Naive thymus-derived CD4-positive, alpha-beta T cell (primary cell): ENCODE data around the gene MYO6. TPM values are rescaled to one million over a fixed set of nuclear protein-coding genes. Genes with fewer than 3 reads are reported as not detected.

ENCODE experiments used
- ATAC-seq: fragments of 150-1000 bp; cut with Tn5 transposase; 2 replicates; pipeline ENCODE4 v1.10.0; 2021; ENCODE audit warnings: mild to moderate bottlenecking, moderate library complexity
- CTCF ChIA-PET: fragments of 350-600 bp; sonication (Branson Sonifier 250); formaldehyde crosslinking; loops from one replicate; lab custom pipeline; 2021; ENCODE audit warnings: antibody characterized with exemption; lab: Charles Lee
- POLR2A ChIA-PET: fragments of 350-600 bp; sonication (Branson Sonifier 250); formaldehyde crosslinking; loops from one replicate; lab custom pipeline; 2021; ENCODE audit warnings: antibody characterized with exemption, inconsistent platforms; lab: Charles Lee
- DNase-seq, 9 donors: peaks; one replicate each; pipeline versions ENCODE4 v3.0.0 to v3.0.0-alpha.2; 2020 to 2022; ENCODE audit warnings: mixed read lengths in 1 of 9
- H3K27ac ChIP-seq: one replicate; pipeline ENCODE4 v1.7.0; 2013; ENCODE audit warnings: mild to moderate bottlenecking, low read depth, low read length, moderate library complexity
- H3K27me3 ChIP-seq, 2 donors: one replicate each; pipeline ENCODE4 v1.7.0; 2013; ENCODE audit warnings: low read length in 2 of 2, mild to moderate bottlenecking in 2 of 2, moderate library complexity in 2 of 2; ENCODE audit not compliant: control insufficient read depth in 2 of 2, insufficient read depth in 2 of 2
- H3K36me3 ChIP-seq, 3 experiments: 1 replicate in 2 of 3; 2 replicates in 1 of 3; pipeline ENCODE4 v1.7.0; 2013; ENCODE audit warnings: low read length in 3 of 3, mild to moderate bottlenecking in 3 of 3, moderate library complexity in 1 of 3; ENCODE audit not compliant: insufficient read depth in 3 of 3, control insufficient read depth in 2 of 3
- H3K4me1 ChIP-seq, 2 donors: one replicate each; pipeline ENCODE4 v1.7.0; 2013; ENCODE audit warnings: low read length in 2 of 2, mild to moderate bottlenecking in 2 of 2, moderate library complexity in 1 of 2; ENCODE audit not compliant: control insufficient read depth in 2 of 2, insufficient read depth in 2 of 2
- H3K4me3 ChIP-seq: 2 replicates; pipeline ENCODE4 v1.7.0; 2013; ENCODE audit warnings: mild to moderate bottlenecking, low read length
- H3K9me3 ChIP-seq, 3 experiments: 1 replicate in 2 of 3; 2 replicates in 1 of 3; pipeline ENCODE4 v1.7.0; 2013; ENCODE audit warnings: low read length in 3 of 3; ENCODE audit not compliant: control insufficient read depth in 2 of 3
- H3K27ac Mint-ChIP-seq, 9 donors: one replicate each; pipeline ENCODE4 v1.8.0; 2020 to 2022; ENCODE audit warnings: mixed read lengths in 9 of 9, mild to moderate bottlenecking in 8 of 9, moderate library complexity in 5 of 9, inconsistent platforms in 2 of 9
- H3K27me3 Mint-ChIP-seq, 5 donors: one replicate each; pipeline ENCODE4 v1.8.0; 2021 to 2022; ENCODE audit warnings: mixed read lengths in 5 of 5, mild to moderate bottlenecking in 1 of 5
- H3K36me3 Mint-ChIP-seq, 5 donors: one replicate each; pipeline ENCODE4 v1.8.0; 2020 to 2022; ENCODE audit warnings: mixed read lengths in 5 of 5, mild to moderate bottlenecking in 3 of 5, inconsistent platforms in 1 of 5
- H3K4me1 Mint-ChIP-seq, 7 donors: one replicate each; pipeline ENCODE4 v1.8.0; 2020 to 2022; ENCODE audit warnings: mixed read lengths in 7 of 7, mild to moderate bottlenecking in 3 of 7, inconsistent platforms in 1 of 7
- H3K4me3 Mint-ChIP-seq, 10 donors: one replicate each; pipeline ENCODE4 v1.8.0; 2020 to 2022; ENCODE audit warnings: mild to moderate bottlenecking in 10 of 10, mixed read lengths in 10 of 10, moderate library complexity in 6 of 10, inconsistent platforms in 2 of 10
- H3K9me3 Mint-ChIP-seq, 11 donors: one replicate each; pipeline ENCODE4 v1.8.0; 2020 to 2022; ENCODE audit warnings: mixed read lengths in 11 of 11, mild to moderate bottlenecking in 4 of 11, inconsistent platforms in 1 of 11, moderate library complexity in 1 of 11
- intact Hi-C, 2 donors: fragments of 100-400 bp; cut with micrococcal nuclease; formaldehyde crosslinking; loops; one replicate each; pipeline ENCODE4 v1.15.1; 2023
- polyA plus RNA-seq, 2 donors: library from polyadenylated mRNA; unstranded; fragments of 300-500 nt; fragmentation: Illumina TruSeq; gene quantifications; one replicate each; pipeline ENCODE4 v1.2.3, GENCODE V29; 2021
- total RNA-seq, 6 experiments: library from RNA in 5 of 6; stranded (reverse) in 5 of 6; gene quantifications; 1 replicate in 5 of 6; 2 replicates in 1 of 6; pipeline ENCODE4 v1.2.3 and lab custom pipeline; 2021 to 2026

MYO6 gene
- total and polyA plus RNA-seq, 7 experiments from 2014 or later: 0.27 to 3.1 (median 0.94) TPM

GRCh38 chr6:75760320-75760719, 11.3 kb downstream of the MYO6 start:
- Mint-ChIP-seq H3K4me3 (no peak overlapping the region), H3K4me1 (no peaks in the 10 kb centered on the region), H3K27ac (no peak overlapping the region), H3K27me3 (peaks cover 30 to 58% (median 36%) of the 10 kb centered on the region in 5 donors), H3K9me3 (peaks cover 0 to 1% (median 0%) of the 10 kb centered on the region in 11 donors), H3K36me3 (no peaks in the 10 kb centered on the region)
- Histone ChIP-seq H3K27me3 (no peaks in the 10 kb centered on the region), H3K4me3 (no peak overlapping the region), H3K36me3 (no peaks in the 10 kb centered on the region), H3K9me3 (no peaks in the 10 kb centered on the region), H3K27ac (no peak overlapping the region), H3K4me1 (no peaks in the 10 kb centered on the region)
- ATAC-seq: no peak
- ChIA-PET CTCF (no interaction called here), POLR2A (no interaction called here)
- intact Hi-C loops: no loop called here
- DNase-seq: no peak

GRCh38 chr6:75761489-75761888, 12.4 kb downstream of the MYO6 start:
- H3K36me3 Mint-ChIP-seq: no peaks in the 10 kb centered on the region
- H3K4me1 Mint-ChIP-seq: no peaks in the 10 kb centered on the region
- no peak overlapping the region for H3K27ac Mint-ChIP-seq
- H3K4me3 ChIP-seq: no peak overlapping the region
- H3K4me3 Mint-ChIP-seq: no peak overlapping the region
- intact Hi-C loops: no loop called here
- H3K36me3 ChIP-seq: no peaks in the 10 kb centered on the region
- H3K27me3 Mint-ChIP-seq: peaks cover 27 to 48% (median 32%) of the 10 kb centered on the region in 5 donors
- H3K27ac ChIP-seq: no peak overlapping the region
- ATAC-seq (no peak), DNase-seq (no peak)
- POLR2A ChIA-PET: no interaction called here
- H3K9me3 ChIP-seq: no peaks in the 10 kb centered on the region
- H3K27me3 ChIP-seq: no peaks in the 10 kb centered on the region
- CTCF ChIA-PET: no interaction called here
- peaks cover 0 to 1% (median 0%) of the 10 kb centered on the region in 11 donors for H3K9me3 Mint-ChIP-seq
- no peaks in the 10 kb centered on the region for H3K4me1 ChIP-seq

GRCh38 chr6:75762063-75762462, 13.0 kb downstream of the MYO6 start:
- POLR2A ChIA-PET: no interaction called here
- DNase-seq: no peak
- no peak overlapping the region for H3K27ac Mint-ChIP-seq
- no peak for ATAC-seq
- peaks cover 0 to 1% (median 0%) of the 10 kb centered on the region in 7 donors for H3K4me1 Mint-ChIP-seq
- CTCF ChIA-PET: no interaction called here
- no peaks in the 10 kb centered on the region for H3K36me3 Mint-ChIP-seq
- H3K9me3 ChIP-seq: no peaks in the 10 kb centered on the region
- no peaks in the 10 kb centered on the region for H3K4me1 ChIP-seq
- no peaks in the 10 kb centered on the region for H3K36me3 ChIP-seq
- H3K9me3 Mint-ChIP-seq: peaks cover 0 to 1% (median 0%) of the 10 kb centered on the region in 11 donors
- H3K27me3 Mint-ChIP-seq: peaks cover 27 to 46% (median 32%) of the 10 kb centered on the region in 5 donors
- H3K27me3 ChIP-seq: no peaks in the 10 kb centered on the region
- H3K4me3 ChIP-seq: no peak overlapping the region
- intact Hi-C loops: no loop called here
- H3K4me3 Mint-ChIP-seq: no peak overlapping the region
- H3K27ac ChIP-seq: no peak overlapping the region

- Histone ChIP-seq H3K27ac (no peak overlapping the region), H3K9me3 (no peaks in the 10 kb centered on the region), H3K4me1 (no peaks in the 10 kb centered on the region), H3K36me3 (no peaks in the 10 kb centered on the region), H3K27me3 (no peaks in the 10 kb centered on the region), H3K4me3 (no peak overlapping the region)
- Mint-ChIP-seq H3K36me3 (no peaks in the 10 kb centered on the region), H3K27ac (no peak overlapping the region), H3K27me3 (peaks cover 4 to 37% (median 13%) of the 10 kb centered on the region in 5 donors), H3K4me3 (no peak overlapping the region), H3K9me3 (no peaks in the 10 kb centered on the region), H3K4me1 (peaks cover 0 to 1% (median 0%) of the 10 kb centered on the region in 7 donors)
- ChIA-PET CTCF (no interaction called here), POLR2A (no interaction called here)
- ATAC-seq: no peak
- intact Hi-C loops: no loop called here
- DNase-seq: no peak
These were observed 17.3 kb downstream of the MYO6 start for GRCh38 chr6:75766387-75766786.

GRCh38 chr6:75770844-75771243, 21.8 kb downstream of the MYO6 start:
- no peaks in the 10 kb centered on the region for H3K4me1 ChIP-seq
- H3K4me1 Mint-ChIP-seq: peaks cover 0 to 1% (median 0%) of the 10 kb centered on the region in 7 donors
- no peaks in the 10 kb centered on the region for H3K36me3 ChIP-seq
- no peaks in the 10 kb centered on the region for H3K27me3 ChIP-seq
- no peak overlapping the region for H3K4me3 Mint-ChIP-seq
- ATAC-seq (no peak), DNase-seq (no peak)
- POLR2A ChIA-PET: no interaction called here
- intact Hi-C loops: no loop called here
- no peaks in the 10 kb centered on the region for H3K9me3 ChIP-seq
- no peak overlapping the region for H3K27ac ChIP-seq
- H3K27ac Mint-ChIP-seq: no peak overlapping the region
- CTCF ChIA-PET: no interaction called here
- no peaks in the 10 kb centered on the region for H3K36me3 Mint-ChIP-seq
- H3K9me3 Mint-ChIP-seq: no peaks in the 10 kb centered on the region
- H3K4me3 ChIP-seq: no peak overlapping the region
- H3K27me3 Mint-ChIP-seq: peaks cover 4 to 12% (median 8%) of the 10 kb centered on the region in 5 donors

- CTCF ChIA-PET: no interaction called here
- Histone ChIP-seq H3K27ac (no peak overlapping the region), H3K4me1 (no peaks in the 10 kb centered on the region), H3K36me3 (no peaks in the 10 kb centered on the region), H3K9me3 (no peaks in the 10 kb centered on the region), H3K4me3 (no peak overlapping the region), H3K27me3 (no peaks in the 10 kb centered on the region)
- peaks cover 0 to 1% (median 0%) of the 10 kb centered on the region in 7 donors for H3K4me1 Mint-ChIP-seq
- no peaks in the 10 kb centered on the region for H3K36me3 Mint-ChIP-seq
- no peaks in the 10 kb centered on the region for H3K9me3 Mint-ChIP-seq
- DNase-seq (no peak), ATAC-seq (no peak)
- intact Hi-C loops: no loop called here
- no peak overlapping the region for H3K4me3 Mint-ChIP-seq
- H3K27ac Mint-ChIP-seq: no peak overlapping the region
- peaks cover 0 to 6% (median under 1%) of the 10 kb centered on the region in 5 donors for H3K27me3 Mint-ChIP-seq
- POLR2A ChIA-PET: no interaction called here
These were observed 26.2 kb downstream of the MYO6 start for GRCh38 chr6:75775219-75775618.

- Histone ChIP-seq H3K27ac (no peak overlapping the region), H3K9me3 (no peaks in the 10 kb centered on the region), H3K4me1 (no peaks in the 10 kb centered on the region), H3K36me3 (no peaks in the 10 kb centered on the region), H3K4me3 (no peak overlapping the region), H3K27me3 (no peaks in the 10 kb centered on the region)
- H3K36me3 Mint-ChIP-seq: no peaks in the 10 kb centered on the region
- no peak overlapping the region for H3K4me3 Mint-ChIP-seq
- ATAC-seq (no peak), DNase-seq (no peak)
- CTCF ChIA-PET: no interaction called here
- H3K4me1 Mint-ChIP-seq: peaks cover 0 to 1% (median 0%) of the 10 kb centered on the region in 7 donors
- no peak overlapping the region for H3K27ac Mint-ChIP-seq
- intact Hi-C loops: no loop called here
- H3K27me3 Mint-ChIP-seq: peaks cover 0 to 6% (median 0%) of the 10 kb centered on the region in 5 donors
- H3K9me3 Mint-ChIP-seq: no peaks in the 10 kb centered on the region
- POLR2A ChIA-PET: no interaction called here
These were observed 27.4 kb downstream of the MYO6 start for GRCh38 chr6:75776461-75776860.
